SK-N-MC (cell line): Measurements from ENCODE around the gene RPL9.
"Not testable (repeated sequence)": the region's sequence is repeated elsewhere in the genome, so short reads cannot be mapped to it uniquely, and the experiment has no call there.

Experiments
- DNase-seq: peaks from one replicate; pipeline ENCODE4 v3.0.0-alpha.2; 2011; ENCODE audit warnings: low read depth, low spot score
- H3K27ac ChIP-seq: fragments of 200-600 bp; sonication (generic); 2 replicates; pipeline ENCODE4 v1.5.1; 2016; ENCODE audit warnings: mixed run types
- H3K36me3 ChIP-seq: fragments of 200-600 bp; sonication (generic); 2 replicates; pipeline ENCODE4 v1.6.1; 2017; ENCODE audit warnings: antibody characterized with exemption, low read length, mixed read lengths; ENCODE audit not compliant: insufficient read depth
- H3K4me3 ChIP-seq: fragments of 200-600 bp; sonication (generic); 2 replicates; pipeline ENCODE4 v1.5.1; 2016
- H3K9ac ChIP-seq: fragments of 200-600 bp; sonication (generic); 2 replicates; pipeline ENCODE4 v1.8.0; 2017; ENCODE audit warnings: mixed run types, mixed read lengths; ENCODE audit not compliant: insufficient read length
- H3K9me3 ChIP-seq: fragments of 200-600 bp; sonication (generic); 2 replicates; pipeline ENCODE4 v1.6.1; 2017; ENCODE audit warnings: low read depth, mild to moderate bottlenecking, antibody characterized with exemption, low read length, moderate library complexity, mixed read lengths
- EZH2 ChIP-seq: fragments of 200-600 bp; sonication (generic); IDR thresholded peaks from one replicate; pipeline ENCODE4 v1.6.1; 2017; ENCODE audit warnings: antibody characterized with exemption
- FOXP2 ChIP-seq: optimal IDR thresholded peaks from 2 replicates; pipeline ENCODE3; 2011; ENCODE audit warnings: mild to moderate bottlenecking, moderate library complexity; ENCODE audit not compliant: insufficient read depth; ENCODE audit errors: extremely low read length, control extremely low read depth
- POLR2AphosphoS5 ChIP-seq: IDR thresholded peaks from 2 replicates; pipeline ENCODE4 v1.6.1; 2012; ENCODE audit warnings: mild to moderate bottlenecking, low read depth, low read length, borderline replicate concordance

The RPL9 gene

GRCh38 chr4:39435659-39436563 is 22.8 kb downstream of the RPL9 start:
- Histone ChIP-seq H3K9me3 (no peaks in the 10 kb centered on the region), H3K4me3 (no peak overlapping the region), H3K27ac (no peak overlapping the region), H3K36me3 (no peaks in the 10 kb centered on the region), H3K9ac (no peak overlapping the region)
- no peak for TF ChIP-seq EZH2
- TF ChIP-seq FOXP2 = no peak
- no peak for TF ChIP-seq POLR2AphosphoS5
- no peak for DNase-seq

GRCh38 chr4:39433878-39434492 is 24.7 kb downstream of the RPL9 start:
- Histone ChIP-seq H3K4me3 (no peak overlapping the region), H3K36me3 (no peaks in the 10 kb centered on the region), H3K9me3 (no peaks in the 10 kb centered on the region), H3K27ac (no peak overlapping the region), H3K9ac (no peak overlapping the region)
- no peak for DNase-seq
- TF ChIP-seq EZH2 = no peak
- TF ChIP-seq FOXP2 = no peak
- no peak for TF ChIP-seq POLR2AphosphoS5

- Histone ChIP-seq H3K36me3 (no peaks in the 10 kb centered on the region), H3K9ac (no peak overlapping the region)
- TF ChIP-seq POLR2AphosphoS5 (no peak), FOXP2 (no peak), EZH2 (no peak)
Observed at GRCh38 chr4:39429476-39430334, 29.0 kb downstream of the RPL9 start.

GRCh38 chr4:39427520-39428114 is 31.1 kb downstream of the RPL9 start:
- Histone ChIP-seq H3K9me3 (no peaks in the 10 kb centered on the region), H3K27ac (no peak overlapping the region), H3K36me3 (no peaks in the 10 kb centered on the region), H3K9ac (no peak overlapping the region), H3K4me3 (no peak overlapping the region)
- no peak for TF ChIP-seq EZH2
- no peak for TF ChIP-seq POLR2AphosphoS5
- TF ChIP-seq FOXP2 = no peak
- no peak for DNase-seq

More at GRCh38 chr4:39429476-39430334, 29.0 kb downstream of the RPL9 start:
- H3K9me3 ChIP-seq = no peaks in the 10 kb centered on the region
- no peak overlapping the region for H3K4me3 ChIP-seq
- DNase-seq = no peak
- no peak overlapping the region for H3K27ac ChIP-seq

- Histone ChIP-seq H3K27ac (no peak overlapping the region), H3K9me3 (no peaks in the 10 kb centered on the region), H3K9ac (no peak overlapping the region), H3K4me3 (no peak overlapping the region), H3K36me3 (no peaks in the 10 kb centered on the region)
- no peak for DNase-seq
- TF ChIP-seq POLR2AphosphoS5 (no peak), EZH2 (no peak), FOXP2 (no peak)
Observed at GRCh38 chr4:39426728-39427127, 32.0 kb downstream of the RPL9 start.

GRCh38 chr4:39425297-39425696 is 33.4 kb downstream of the RPL9 start:
- DNase-seq, H3K36me3 ChIP-seq, H3K9me3 ChIP-seq, H3K9ac ChIP-seq, H3K27ac ChIP-seq, H3K4me3 ChIP-seq: not testable (repeated sequence)

GRCh38 chr4:39422247-39422646 is 36.5 kb downstream of the RPL9 start:
- Histone ChIP-seq H3K4me3 (no peak overlapping the region), H3K9ac (no peak overlapping the region), H3K36me3 (no peaks in the 10 kb centered on the region), H3K9me3 (no peaks in the 10 kb centered on the region), H3K27ac (no peak overlapping the region)
- no peak for DNase-seq
- TF ChIP-seq FOXP2 = no peak
- TF ChIP-seq EZH2 = no peak
